ENCODE data around the gene HELZ.

The HELZ gene

DNA sequence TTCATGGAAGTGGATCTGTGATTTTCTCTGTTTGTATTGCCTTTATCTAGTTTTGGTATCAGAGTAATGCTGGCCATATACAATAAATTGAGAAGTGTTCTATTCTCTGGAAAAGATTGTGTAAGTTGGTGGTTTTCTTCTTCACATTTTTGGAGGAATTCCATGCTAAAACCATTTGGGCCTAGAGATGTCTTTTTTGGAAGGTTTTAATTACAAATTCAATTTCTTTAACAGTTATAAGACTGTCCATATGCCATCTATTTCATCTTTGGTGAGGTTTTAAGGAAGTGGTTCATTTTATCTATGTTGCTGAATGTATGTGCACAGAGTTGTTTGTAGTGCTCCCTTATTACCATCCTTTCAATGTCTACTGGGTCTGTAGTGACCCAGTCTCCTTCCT is 154.7 kb downstream of the HELZ start:
- H3K4me3 ChIP-seq (ENCODE audit: low read depth, low read length): no peak overlapping the region
- TF ChIP-seq, protein P1, sequence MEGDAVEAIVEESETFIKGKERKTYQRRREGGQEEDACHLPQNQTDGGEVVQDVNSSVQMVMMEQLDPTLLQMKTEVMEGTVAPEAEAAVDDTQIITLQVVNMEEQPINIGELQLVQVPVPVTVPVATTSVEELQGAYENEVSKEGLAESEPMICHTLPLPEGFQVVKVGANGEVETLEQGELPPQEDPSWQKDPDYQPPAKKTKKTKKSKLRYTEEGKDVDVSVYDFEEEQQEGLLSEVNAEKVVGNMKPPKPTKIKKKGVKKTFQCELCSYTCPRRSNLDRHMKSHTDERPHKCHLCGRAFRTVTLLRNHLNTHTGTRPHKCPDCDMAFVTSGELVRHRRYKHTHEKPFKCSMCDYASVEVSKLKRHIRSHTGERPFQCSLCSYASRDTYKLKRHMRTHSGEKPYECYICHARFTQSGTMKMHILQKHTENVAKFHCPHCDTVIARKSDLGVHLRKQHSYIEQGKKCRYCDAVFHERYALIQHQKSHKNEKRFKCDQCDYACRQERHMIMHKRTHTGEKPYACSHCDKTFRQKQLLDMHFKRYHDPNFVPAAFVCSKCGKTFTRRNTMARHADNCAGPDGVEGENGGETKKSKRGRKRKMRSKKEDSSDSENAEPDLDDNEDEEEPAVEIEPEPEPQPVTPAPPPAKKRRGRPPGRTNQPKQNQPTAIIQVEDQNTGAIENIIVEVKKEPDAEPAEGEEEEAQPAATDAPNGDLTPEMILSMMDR (IDR thresholded peaks at IDR 0.05; ENCODE audit: low read depth, low read length): no peak

DNA sequence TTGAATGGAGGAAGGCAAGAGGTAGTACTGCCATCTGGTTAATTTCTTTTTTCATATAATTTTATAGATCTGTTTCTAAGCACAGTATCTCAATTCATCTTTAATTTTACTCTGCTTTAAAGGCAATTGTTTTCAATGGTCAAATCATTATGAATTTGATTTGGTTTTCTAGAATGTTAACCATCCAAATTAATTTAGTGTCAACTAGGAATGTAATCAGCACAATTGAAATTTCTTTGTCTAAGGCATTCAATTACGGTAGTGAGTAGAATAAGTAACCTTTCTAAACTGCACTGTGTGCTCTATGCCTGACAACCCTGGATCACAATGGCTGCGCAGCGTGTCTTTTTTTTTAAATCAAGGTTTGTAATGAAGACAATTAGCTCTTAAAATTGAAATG is 156.4 kb downstream of the HELZ start:
- no peak overlapping the region for H3K4me3 ChIP-seq (ENCODE audit: low read depth, low read length)
- TF ChIP-seq, protein P1 (IDR thresholded peaks at IDR 0.05; ENCODE audit: low read depth, low read length): no peak

- TF ChIP-seq, protein P1 (IDR thresholded peaks at IDR 0.05; ENCODE audit: low read depth, low read length): no peak
Measured at GRCh38 chr17:67085406-67085805, 159.6 kb downstream of the HELZ start.

GRCh38 chr17:67082107-67082506 is 162.9 kb downstream of the HELZ start:
- TF ChIP-seq, protein P1 (IDR thresholded peaks at IDR 0.05; ENCODE audit: low read depth, low read length): no peak
- H3K4me3 ChIP-seq (ENCODE audit: low read depth, low read length): no peak overlapping the region

More at GRCh38 chr17:67085406-67085805, 159.6 kb downstream of the HELZ start:
- no peak overlapping the region for H3K4me3 ChIP-seq (ENCODE audit: low read depth, low read length)

GRCh38 chr17:67080804-67081203 is 164.2 kb downstream of the HELZ start:
- TF ChIP-seq, protein P1 (IDR thresholded peaks at IDR 0.05; ENCODE audit: low read depth, low read length): no peak
- no peak overlapping the region for H3K4me3 ChIP-seq (ENCODE audit: low read depth, low read length)

DNA sequence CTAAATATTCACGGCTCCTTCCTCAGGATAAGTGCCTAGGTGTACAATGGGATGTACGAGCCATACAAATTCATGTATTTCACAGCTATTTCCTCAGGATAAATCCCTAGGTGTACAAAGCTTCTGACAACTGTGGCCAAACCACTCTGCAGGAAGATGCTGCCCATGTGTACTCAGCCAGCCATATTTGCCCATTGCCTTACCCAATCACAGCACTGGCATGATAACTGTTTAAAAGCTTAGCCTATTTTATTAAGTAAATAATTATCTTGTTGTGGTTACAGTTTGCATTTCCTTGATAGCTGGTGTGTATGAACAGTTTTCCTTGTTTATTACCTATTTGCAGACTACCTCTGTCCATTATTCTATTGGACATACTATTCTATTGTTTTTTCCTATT is 165.5 kb downstream of the HELZ start:
- no peak overlapping the region for H3K4me3 ChIP-seq (ENCODE audit: low read depth, low read length)
- TF ChIP-seq, protein P1 (IDR thresholded peaks at IDR 0.05; ENCODE audit: low read depth, low read length): no peak

- no peak overlapping the region for H3K4me3 ChIP-seq (ENCODE audit: low read depth, low read length)
- TF ChIP-seq, protein P1 (IDR thresholded peaks at IDR 0.05; ENCODE audit: low read depth, low read length): no peak
Measured at GRCh38 chr17:67078292-67078691, 166.7 kb downstream of the HELZ start.
